Endothelial cell of umbilical vein (primary cell): ENCODE results near the gene SERBP1.

Experiments
- EZH2 ChIP-seq: IDR thresholded peaks from 2 replicates; pipeline ENCODE4 v1.6.1; 2012; ENCODE audit warnings: borderline replicate concordance, low read depth, mild to moderate bottlenecking, moderate library complexity, low read length, inconsistent platforms; ENCODE audit not compliant: severe bottlenecking
- POLR2A ChIP-seq: IDR thresholded peaks from 2 replicates; pipeline ENCODE4 v1.6.1; 2012; ENCODE audit warnings: low read depth, mild to moderate bottlenecking, control low read depth, low read length
- POLR2AphosphoS5 ChIP-seq: IDR thresholded peaks from 2 replicates; pipeline ENCODE4 v1.6.1; 2012; ENCODE audit warnings: low read depth, mild to moderate bottlenecking, control low read depth, low read length, moderate library complexity; ENCODE audit not compliant: insufficient read depth
- TF ChIP-seq, protein P1 (sequence below): IDR thresholded peaks from 2 replicates; pipeline ENCODE4 v1.6.1; 2011; ENCODE audit not compliant: insufficient read depth, insufficient read length
- TF ChIP-seq, protein P2 (sequence below), 2 donors: IDR thresholded peaks; 1 replicate in 1 of 2; 2 replicates in 1 of 2; pipeline ENCODE4 v1.5.1; 2011; ENCODE audit warnings: low read length in 2 of 2, mild to moderate bottlenecking in 2 of 2, moderate library complexity in 2 of 2, control low read depth in 1 of 2, inconsistent platforms in 1 of 2, low read depth in 1 of 2; ENCODE audit not compliant: insufficient read depth in 1 of 2; ENCODE audit errors: extremely low read depth in 1 of 2

DNA sequence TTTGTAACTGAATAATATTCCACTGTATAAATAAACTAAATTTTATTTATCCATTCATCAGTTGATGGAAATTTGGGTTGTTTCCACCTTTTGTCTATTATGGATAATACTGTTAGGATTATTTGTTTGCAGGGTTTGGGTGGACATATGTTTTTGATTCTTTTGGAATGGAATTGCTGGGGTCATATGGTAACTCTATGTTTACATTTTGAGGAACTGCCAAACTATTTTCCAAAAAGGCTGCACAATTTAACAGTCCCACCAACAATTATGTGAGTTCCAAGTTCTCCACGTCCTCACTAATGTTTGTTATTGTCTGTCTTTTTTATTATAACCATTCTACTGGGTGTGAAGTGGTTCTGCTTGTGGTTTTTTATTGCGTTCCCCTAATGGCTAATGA lies 4.3 kb upstream of the SERBP1 start:
- TF ChIP-seq POLR2A (no peak), EZH2 (no peak), POLR2AphosphoS5 (no peak)
- TF ChIP-seq, protein P1, sequence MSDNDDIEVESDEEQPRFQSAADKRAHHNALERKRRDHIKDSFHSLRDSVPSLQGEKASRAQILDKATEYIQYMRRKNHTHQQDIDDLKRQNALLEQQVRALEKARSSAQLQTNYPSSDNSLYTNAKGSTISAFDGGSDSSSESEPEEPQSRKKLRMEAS, result no peak
- TF ChIP-seq, protein P2, sequence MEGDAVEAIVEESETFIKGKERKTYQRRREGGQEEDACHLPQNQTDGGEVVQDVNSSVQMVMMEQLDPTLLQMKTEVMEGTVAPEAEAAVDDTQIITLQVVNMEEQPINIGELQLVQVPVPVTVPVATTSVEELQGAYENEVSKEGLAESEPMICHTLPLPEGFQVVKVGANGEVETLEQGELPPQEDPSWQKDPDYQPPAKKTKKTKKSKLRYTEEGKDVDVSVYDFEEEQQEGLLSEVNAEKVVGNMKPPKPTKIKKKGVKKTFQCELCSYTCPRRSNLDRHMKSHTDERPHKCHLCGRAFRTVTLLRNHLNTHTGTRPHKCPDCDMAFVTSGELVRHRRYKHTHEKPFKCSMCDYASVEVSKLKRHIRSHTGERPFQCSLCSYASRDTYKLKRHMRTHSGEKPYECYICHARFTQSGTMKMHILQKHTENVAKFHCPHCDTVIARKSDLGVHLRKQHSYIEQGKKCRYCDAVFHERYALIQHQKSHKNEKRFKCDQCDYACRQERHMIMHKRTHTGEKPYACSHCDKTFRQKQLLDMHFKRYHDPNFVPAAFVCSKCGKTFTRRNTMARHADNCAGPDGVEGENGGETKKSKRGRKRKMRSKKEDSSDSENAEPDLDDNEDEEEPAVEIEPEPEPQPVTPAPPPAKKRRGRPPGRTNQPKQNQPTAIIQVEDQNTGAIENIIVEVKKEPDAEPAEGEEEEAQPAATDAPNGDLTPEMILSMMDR (IDR thresholded peaks at IDR 0.05; ENCODE audit: extremely low read depth in 1 of 2, insufficient read depth in 1 of 2, low read depth in 1 of 2, low read length in 2 of 2), result no peak
